Transverse colon (tissue), 3 donors: ENCODE data around the gene DLG2.

Source experiments
- EP300 ChIP-seq: sonication (generic); formaldehyde crosslinking; IDR thresholded peaks from one replicate; pipeline ENCODE4 v1.6.1; 2017; ENCODE audit warnings: antibody characterized with exemption, low read depth
- POLR2A ChIP-seq: fragments of 450-650 bp; IDR thresholded peaks from one replicate; pipeline ENCODE4 v1.6.1; 2016; ENCODE audit warnings: antibody characterized with exemption, mild to moderate bottlenecking, moderate library complexity
- POLR2AphosphoS5 ChIP-seq, 3 donors: sonication (generic); formaldehyde crosslinking; IDR thresholded peaks; one replicate each; pipeline ENCODE4 v1.6.1; 2016; ENCODE audit warnings: antibody characterized with exemption in 3 of 3

GRCh38 chr11:83528877-83529276 lies 2098.3 kb downstream of the DLG2 start:
- TF ChIP-seq POLR2AphosphoS5 (IDR thresholded peaks at IDR 0.05) (no peak), POLR2A (no peak), EP300 (no peak)
